Activated T-cell treated with anti-CD3 and anti-CD28 coated beads, Interleukin-2, amount 50 U/mL, for 1 hour (primary cell): ENCODE measurements around the gene ARHGEF1.
"Not testable (repeated sequence)": the region's sequence is repeated elsewhere in the genome, so short reads cannot be mapped to it uniquely, and the experiment has no call there.

Source experiments
- DNase-seq: peaks from one replicate; pipeline ENCODE4 v3.0.0-alpha.2; 2020

Gene ARHGEF1

GRCh38 chr19:41906916-41907680 is 24.1 kb downstream of the ARHGEF1 start:
- DNase-seq = no peak

- no peak for DNase-seq
These were observed 25.1 kb downstream of the ARHGEF1 start for GRCh38 chr19:41907994-41908615.

GRCh38 chr19:41908724-41909464 is 25.9 kb downstream of the ARHGEF1 start:
- DNase-seq = no peak

GRCh38 chr19:41909706-41910105 is 26.7 kb downstream of the ARHGEF1 start:
- no peak for DNase-seq

GRCh38 chr19:41910240-41910991 is 27.4 kb downstream of the ARHGEF1 start:
- DNase-seq = no peak

- no peak for DNase-seq
These were observed 28.3 kb downstream of the ARHGEF1 start for GRCh38 chr19:41910992-41911888.

GRCh38 chr19:41911889-41912731 is 29.1 kb downstream of the ARHGEF1 start:
- DNase-seq = no peak

GRCh38 chr19:41912899-41913537 is 30.0 kb downstream of the ARHGEF1 start:
- peak; percentile 47 for DNase-seq

GRCh38 chr19:41913538-41914423 is 30.8 kb downstream of the ARHGEF1 start:
- DNase-seq = no peak

- DNase-seq = not testable (repeated sequence)
These were observed 31.4 kb downstream of the ARHGEF1 start for GRCh38 chr19:41914424-41914834.

- no peak for DNase-seq
These were observed 32.2 kb downstream of the ARHGEF1 start for GRCh38 chr19:41915021-41915775.

GRCh38 chr19:41915776-41916414 is 32.9 kb downstream of the ARHGEF1 start:
- no peak for DNase-seq

- DNase-seq = no peak
These were observed 34.7 kb downstream of the ARHGEF1 start for GRCh38 chr19:41917676-41918075.

- no peak for DNase-seq
These were observed 35.1 kb downstream of the ARHGEF1 start for GRCh38 chr19:41918095-41918494.

- DNase-seq = no peak
These were observed 35.8 kb downstream of the ARHGEF1 start for GRCh38 chr19:41918653-41919244.

- no peak for DNase-seq
These were observed 37.1 kb downstream of the ARHGEF1 start for GRCh38 chr19:41919948-41920712.
